HepG2 (cell line): Measurements from ENCODE around the gene CARHSP1. TPM values are rescaled to one million over a fixed set of nuclear protein-coding genes. Genes with fewer than 3 reads are reported as not detected.

Experiments used
- ATAC-seq: fragments of 200-7000 bp; cut with Tn5 transposase; 3 replicates; pipeline ENCODE4 v1.9.1; 2020; ENCODE audit warnings: mild to moderate bottlenecking, moderate library complexity
- BruUV-seq: library from RNA; stranded (reverse); fragments of 400-500 nt; replicated peaks from 2 replicates; lab custom pipeline; 2021; lab: Mats Ljungman, UMichigan
- CTCF ChIA-PET: fragments of 300-600 bp; formaldehyde crosslinking; extraction: SDS; loops from one replicate; lab custom pipeline; 2021; ENCODE audit warnings: low total read pairs, inconsistent platforms, low intra/inter-chr PET ratio; lab: Yijun Ruan, JAX
- POLR2A ChIA-PET: fragments of 350-600 bp; sonication (Branson Sonifier 250); formaldehyde crosslinking; loops from one replicate; lab custom pipeline; 2020; ENCODE audit warnings: antibody characterized with exemption, inconsistent platforms; lab: Yijun Ruan, JAX
- DNase-seq: peaks from one replicate; pipeline ENCODE4 v3.0.0-alpha.2; 2015; ENCODE audit warnings: low spot score
- FAIRE-seq: peaks from 3 replicates; lab custom pipeline; 2011; peaks lifted over from hg19 to GRCh38; lab: Jason Lieb, UNC
- H2AFZ ChIP-seq: one replicate; pipeline ENCODE4 v1.6.1; 2011; ENCODE audit warnings: low read length, inconsistent platforms
- H3K27ac ChIP-seq: fragments of 300-600 bp; 3 replicates; pipeline ENCODE4 v1.8.0; 2011; ENCODE audit warnings: mixed run types, mild to moderate bottlenecking, mixed read lengths, low read length, inconsistent platforms; ENCODE audit not compliant: insufficient read depth; ENCODE audit errors: extremely low read length
- H3K27me3 ChIP-seq, 2 experiments: fragments of 200-600 bp in 1 of 2; 2 replicates in 1 of 2; 3 replicates in 1 of 2; pipeline versions ENCODE4 v1.6.0 to v1.8.0; 2011; ENCODE audit warnings: low read length in 2 of 2, mild to moderate bottlenecking in 2 of 2, moderate library complexity in 2 of 2, inconsistent platforms in 1 of 2; ENCODE audit not compliant: insufficient read depth in 2 of 2, control insufficient read depth in 1 of 2
- H3K36me3 ChIP-seq, 2 experiments: fragments of 200-600 bp in 1 of 2; replicated peaks in 1 of 2; 2 replicates in 1 of 2; 3 replicates in 1 of 2; pipeline versions ENCODE4 v1.5.1 to v1.8.0; 2011; ENCODE audit warnings: low read length in 2 of 2, inconsistent platforms in 1 of 2; ENCODE audit not compliant: insufficient read depth in 2 of 2, control insufficient read depth in 1 of 2
- H3K4me1 ChIP-seq: 2 replicates; pipeline ENCODE4 v1.5.1; 2012; ENCODE audit warnings: low read length, inconsistent platforms; ENCODE audit not compliant: insufficient read depth
- H3K4me2 ChIP-seq: 2 replicates; pipeline ENCODE4 v1.6.0; 2011; ENCODE audit warnings: low read depth, low read length, inconsistent platforms
- H3K4me3 ChIP-seq, 3 experiments: fragments of 200-600 bp in 1 of 3; sonication (generic), shearing (Covaris generic) in 1 of 3; replicated peaks in 1 of 3; 2 replicates each; pipeline ENCODE4 v1.5.1; 2011 to 2016; ENCODE audit warnings: low read length in 3 of 3, inconsistent platforms in 2 of 3, low read depth in 2 of 3, mild to moderate bottlenecking in 2 of 3, control low read depth in 1 of 3, mixed read lengths in 1 of 3; ENCODE audit not compliant: insufficient read depth in 1 of 3
- H3K79me2 ChIP-seq: one replicate; pipeline ENCODE4 v1.6.1; 2011; ENCODE audit warnings: low read length, inconsistent platforms; ENCODE audit not compliant: insufficient read depth
- H3K9ac ChIP-seq: 2 replicates; pipeline ENCODE4 v1.6.0; 2011; ENCODE audit warnings: mild to moderate bottlenecking, low read depth, low read length, inconsistent platforms; ENCODE audit not compliant: insufficient read depth
- H3K9me3 ChIP-seq: 2 replicates; pipeline ENCODE4 v1.5.1; 2012; ENCODE audit warnings: mild to moderate bottlenecking, low read length
- H4K20me1 ChIP-seq: 2 replicates; pipeline ENCODE4 v1.6.0; 2011; ENCODE audit warnings: inconsistent platforms, mild to moderate bottlenecking, low read length, moderate library complexity; ENCODE audit not compliant: insufficient read depth
- AGO2 ChIP-seq: fragments of 200-400 bp; formaldehyde crosslinking; optimal IDR thresholded peaks from 2 replicates; pipeline ENCODE3; 2017; ENCODE audit warnings: mild to moderate bottlenecking, low read depth, low read length, moderate library complexity
- ATF4 ChIP-seq, 2 experiments: fragments of 450-650 bp in 1 of 2; sonication (generic) in 1 of 2; formaldehyde crosslinking; IDR thresholded peaks; 2 replicates each; pipeline versions ENCODE4 v1.5.0 to v1.8.0; 2020 to 2022; ENCODE audit warnings: mild to moderate bottlenecking in 1 of 2, missing genetic modification reagents in 1 of 2
- GABPB1 ChIP-seq: IDR thresholded peaks from 2 replicates; pipeline ENCODE4 v1.6.1; 2016; ENCODE audit warnings: mild to moderate bottlenecking, missing genetic modification reagents, moderate library complexity, missing compliant biosample characterization
- GTF2F1 ChIP-seq: fragments of 150-350 bp; IDR thresholded peaks from 2 replicates; pipeline ENCODE4 v1.6.1; 2014; ENCODE audit warnings: low read length
- HNF4A ChIP-seq: sonication (generic); formaldehyde crosslinking; IDR thresholded peaks from 2 replicates; pipeline ENCODE4 v1.4.0; 2020; ENCODE audit warnings: missing genetic modification reagents
- HNRNPUL1 ChIP-seq: fragments of 200-400 bp; formaldehyde crosslinking; IDR thresholded peaks from 2 replicates; pipeline ENCODE4 v1.6.1; 2017; ENCODE audit warnings: low read depth, mild to moderate bottlenecking, low read length, moderate library complexity
- MTA1 ChIP-seq: sonication (generic); formaldehyde crosslinking; IDR thresholded peaks from 2 replicates; pipeline ENCODE4 v1.4.0; 2020; ENCODE audit warnings: missing genetic modification reagents, mild to moderate bottlenecking, borderline replicate concordance
- NFKB2 ChIP-seq: sonication (generic); formaldehyde crosslinking; IDR thresholded peaks from 2 replicates; pipeline ENCODE4 v1.4.0; 2020; ENCODE audit warnings: missing genetic modification reagents, borderline replicate concordance
- NR1H2 ChIP-seq: sonication (generic); formaldehyde crosslinking; IDR thresholded peaks from 2 replicates; pipeline ENCODE4 v1.8.1; 2022; ENCODE audit warnings: low read depth, missing genetic modification reagents, borderline replicate concordance
- PREB ChIP-seq: sonication (generic); formaldehyde crosslinking; IDR thresholded peaks from 2 replicates; pipeline ENCODE4 v1.4.0; 2020; ENCODE audit warnings: missing genetic modification reagents
- RBFOX2 ChIP-seq: fragments of 200-400 bp; formaldehyde crosslinking; IDR thresholded peaks from 2 replicates; pipeline ENCODE4 v1.6.1; 2017; ENCODE audit warnings: low read depth, mild to moderate bottlenecking, low read length
- RBM22 ChIP-seq: fragments of 200-400 bp; formaldehyde crosslinking; optimal IDR thresholded peaks from 2 replicates; pipeline ENCODE3; 2017; ENCODE audit warnings: mild to moderate bottlenecking, low read length, moderate library complexity
- RELA ChIP-seq: sonication (generic); formaldehyde crosslinking; IDR thresholded peaks from 2 replicates; pipeline ENCODE4 v1.4.0; 2020; ENCODE audit warnings: missing genetic modification reagents
- THYN1 ChIP-seq: sonication (generic); formaldehyde crosslinking; IDR thresholded peaks from 2 replicates; pipeline ENCODE4 v1.8.1; 2023; ENCODE audit warnings: low read depth, mild to moderate bottlenecking, moderate library complexity, missing genetic modification reagents, borderline replicate concordance
- ZNF513 ChIP-seq: sonication (generic); formaldehyde crosslinking; conservative IDR thresholded peaks from 2 replicates; pipeline ENCODE4 v1.5.0; 2020; ENCODE audit warnings: missing genetic modification reagents
- ZNF543 ChIP-seq: sonication (generic); formaldehyde crosslinking; IDR thresholded peaks from 2 replicates; pipeline ENCODE4 v1.4.0; 2020; ENCODE audit warnings: mild to moderate bottlenecking, missing genetic modification reagents
- ZNF550 ChIP-seq: sonication (generic); formaldehyde crosslinking; IDR thresholded peaks from 2 replicates; pipeline ENCODE4 v1.4.0; 2020; ENCODE audit warnings: mild to moderate bottlenecking, missing genetic modification reagents, borderline replicate concordance
- WGBS: methylation state at CpG from one replicate; pipeline ENCODE4 v1.1.6; 2017; ENCODE audit warnings: low lambda C conversion rate; 5-methylcytosine and 5-hydroxymethylcytosine counted together
- in situ Hi-C: cut with HindIII; loops from 2 replicates; pipeline ENCODE4 v1.10.0; 2017; ENCODE audit warnings: low pct_unique_long_range_greater_than_20kb; ENCODE audit not compliant: extremely low pct_ligation_motif_present
- intact Hi-C: fragments of 100-400 bp; cut with micrococcal nuclease; formaldehyde crosslinking; loops from one replicate; pipeline ENCODE4 v1.10.0; 2022; ENCODE audit not compliant: unreplicated experiment
- polyA plus RNA-seq, 8 experiments: library from polyadenylated mRNA; depleted of rRNA in 3 of 8; stranded (reverse) in 7 of 8; unstranded in 1 of 8; fragments of >200 nt; fragmentation: Illumina TruSeq in 4 of 8; extraction: Trizol in 4 of 8; gene quantifications; 2 replicates each; pipeline versions ENCODE4 v1.2.1 to v1.2.3, GENCODE V29; 2011 to 2016; ENCODE audit warnings: low read depth in 4 of 8, missing spikeins in 1 of 8, mixed read lengths in 1 of 8; ENCODE audit not compliant: insufficient read depth in 1 of 8
- total RNA-seq, 5 experiments: library from RNA; depleted of rRNA; stranded (reverse); fragments of >200 nt; fragmentation: Illumina TruSeq; extraction: Trizol; gene quantifications; 2 replicates each; pipeline ENCODE4 v1.2.3, GENCODE V29; 2016; ENCODE audit warnings: low read depth in 1 of 5

CARHSP1 gene
- total and polyA plus RNA-seq, 2 of the 13 experiments (the other 11 are each of a cell fraction or from before 2014, with no cell fraction given), result 173 to 345 TPM

- DNase-seq (no peak), FAIRE-seq (no peak), ATAC-seq (no peak)
- CTCF ChIA-PET, result no interaction called here
- TF ChIP-seq ZNF513 (CRISPR knock-in tag) (no peak), NR1H2 (no peak; the same call in 1 of the 2 replicates), THYN1 (CRISPR knock-in tag) (no peak), PREB (CRISPR knock-in tag) (0 out of 2 replicates have a peak, but pooled peaks have one; percentile 26), MTA1 (CRISPR knock-in tag) (no peak), ATF4 (CRISPR knock-in tag; IDR thresholded peaks at IDR 0.05) (no peak), ZNF550 (CRISPR knock-in tag) (no peak), HNF4A (CRISPR knock-in tag) (no peak), GABPB1 (no peak), RBFOX2 (no peak), RBM22 (peak; percentile 48), GTF2F1 (no peak), AGO2 (peak; percentile 39), HNRNPUL1 (no peak), RELA (CRISPR knock-in tag) (no peak), NFKB2 (CRISPR knock-in tag) (no peak), ZNF543 (CRISPR knock-in tag) (no peak)
- no peak overlapping the region for H3K9ac ChIP-seq
- H2AFZ ChIP-seq, result no peak overlapping the region
- no peaks in the 10 kb centered on the region for H4K20me1 ChIP-seq
- H3K4me3 ChIP-seq, result no peak overlapping the region
- POLR2A ChIA-PET, result interaction anchor here (1.1 kb wide), 1 partner anchor 44 kb away, joined by 3 read pairs; no protein-coding TSS in a partner anchor
- H3K4me1 ChIP-seq, result no peaks in the 10 kb centered on the region
- H3K36me3 ChIP-seq, result peaks cover 57 to 66% of the 10 kb centered on the region in 2 experiments
- no peaks in the 10 kb centered on the region for H3K79me2 ChIP-seq
- 96% methylated on average over 16 of the region's 16 CpGs for whole genome bisulfite sequencing
- in situ Hi-C loops (loop anchor here (25.0 kb wide), 1 partner anchor 230 kb away; the partner anchor contains the start of gene ABAT), intact Hi-C loops (no loop called here)
- H3K27ac ChIP-seq, result no peak overlapping the region
- H3K9me3 ChIP-seq, result no peaks in the 10 kb centered on the region
- H3K4me2 ChIP-seq, result no peak overlapping the region
- BruUV-seq, result no TSS peak
- no peaks in the 10 kb centered on the region for H3K27me3 ChIP-seq
Measured at GRCh38 chr16:8892101-8892575, 23.3 kb upstream of the CARHSP1 start.
